Measurements from ENCODE around the gene CCNB2. TPM values are rescaled to one million over a fixed set of nuclear protein-coding genes. Genes with fewer than 3 reads are reported as not detected.

Gene CCNB2
- total and polyA plus RNA-seq, 2 donors (not counting 1 experiment from before 2014, with no cell fraction given), result 0.67 to 1.0 TPM

DNA sequence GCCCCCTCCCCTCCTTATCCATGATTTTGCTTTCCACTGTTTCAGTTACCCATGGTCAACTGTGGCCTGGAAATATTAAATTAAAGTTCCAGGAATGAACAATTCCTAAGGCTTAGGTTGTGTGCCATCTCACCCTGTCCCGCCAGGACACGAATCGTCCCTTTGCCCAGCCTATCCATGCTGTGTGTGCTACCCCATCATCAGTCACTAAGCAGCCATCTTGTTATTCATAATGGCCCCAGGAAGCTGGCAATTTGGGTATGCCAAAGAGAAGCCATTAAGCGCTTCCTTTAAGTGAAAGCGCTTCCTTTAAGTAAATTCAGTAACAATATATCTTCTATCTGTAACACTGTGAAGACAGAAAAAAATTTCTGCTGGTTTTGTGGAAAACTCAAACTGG lies 52.5 kb downstream of the CCNB2 start:
- Histone ChIP-seq H3K79me2 (ENCODE audit: control insufficient read depth, insufficient read depth, low read length) (peaks cover 3% of the 10 kb centered on the region), H4K20me1 (ENCODE audit: control insufficient read depth, insufficient read depth, low read length, poor library complexity, severe bottlenecking) (no peaks in the 10 kb centered on the region), H3K27me3 (replicated peaks in 1 of 4; ENCODE audit: control extremely low read depth in 1 of 4, control insufficient read depth in 3 of 4, insufficient read depth in 4 of 4, low read length in 3 of 4) (no peaks in the 10 kb centered on the region), H3K9me3 (ENCODE audit: control extremely low read depth in 1 of 3, control insufficient read depth in 2 of 3, insufficient read depth in 1 of 3, low read length in 2 of 3) (no peaks in the 10 kb centered on the region), H3K36me3 (replicated peaks in 1 of 2; ENCODE audit: control extremely low read depth in 1 of 2, control insufficient read depth in 1 of 2, extremely low read depth in 1 of 2, insufficient read depth in 2 of 2, low read length in 1 of 2) (peaks cover 0 to 67% of the 10 kb centered on the region in 2 experiments), H3K4me1 (ENCODE audit: control insufficient read depth in 2 of 2, insufficient read depth in 2 of 2, low read length in 2 of 2) (no peaks in the 10 kb centered on the region), H3K9ac (ENCODE audit: low read length) (no peak overlapping the region), H3K4me3 (ENCODE audit: control extremely low read depth in 1 of 5, extremely low read depth in 1 of 5, insufficient read depth in 1 of 5, low read depth in 2 of 5, low read length in 4 of 5) (no peak overlapping the region), H2AFZ (ENCODE audit: insufficient read depth, low read depth, low read length, poor library complexity, severe bottlenecking) (no peak overlapping the region), H3K4me2 (replicated peaks; ENCODE audit: low read depth, low read length, poor library complexity, severe bottlenecking) (no peak overlapping the region), H3K27ac (ENCODE audit: low read length in 2 of 2) (no peak overlapping the region)
- TF ChIP-seq EZH2 (IDR thresholded peaks at IDR 0.05; ENCODE audit: borderline replicate concordance, insufficient read depth, low read depth, low read length, poor library complexity, severe bottlenecking), result no peak
- TF ChIP-seq, protein P1, sequence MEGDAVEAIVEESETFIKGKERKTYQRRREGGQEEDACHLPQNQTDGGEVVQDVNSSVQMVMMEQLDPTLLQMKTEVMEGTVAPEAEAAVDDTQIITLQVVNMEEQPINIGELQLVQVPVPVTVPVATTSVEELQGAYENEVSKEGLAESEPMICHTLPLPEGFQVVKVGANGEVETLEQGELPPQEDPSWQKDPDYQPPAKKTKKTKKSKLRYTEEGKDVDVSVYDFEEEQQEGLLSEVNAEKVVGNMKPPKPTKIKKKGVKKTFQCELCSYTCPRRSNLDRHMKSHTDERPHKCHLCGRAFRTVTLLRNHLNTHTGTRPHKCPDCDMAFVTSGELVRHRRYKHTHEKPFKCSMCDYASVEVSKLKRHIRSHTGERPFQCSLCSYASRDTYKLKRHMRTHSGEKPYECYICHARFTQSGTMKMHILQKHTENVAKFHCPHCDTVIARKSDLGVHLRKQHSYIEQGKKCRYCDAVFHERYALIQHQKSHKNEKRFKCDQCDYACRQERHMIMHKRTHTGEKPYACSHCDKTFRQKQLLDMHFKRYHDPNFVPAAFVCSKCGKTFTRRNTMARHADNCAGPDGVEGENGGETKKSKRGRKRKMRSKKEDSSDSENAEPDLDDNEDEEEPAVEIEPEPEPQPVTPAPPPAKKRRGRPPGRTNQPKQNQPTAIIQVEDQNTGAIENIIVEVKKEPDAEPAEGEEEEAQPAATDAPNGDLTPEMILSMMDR (IDR thresholded peaks at IDR 0.05), result no peak
- H3K4me3 Mint-ChIP-seq, result no peak overlapping the region
- CTCF ChIA-PET, result interaction anchor here (1.1 kb wide), 1 partner anchor 372 kb away, joined by 3 read pairs; no protein-coding TSS in a partner anchor
- ATAC-seq (ENCODE audit: low read depth), result no peak
- POLR2A ChIA-PET, result no interaction called here
- no peaks in the 10 kb centered on the region for H3K4me1 Mint-ChIP-seq
- WGBS (ENCODE audit: insufficient coverage), result no CpG with 5 or more reads among the region's 5 CpGs
- intact Hi-C loops (cut with micrococcal nuclease), result no loop called here
- no peaks in the 10 kb centered on the region for H3K9me3 Mint-ChIP-seq (ENCODE audit: insufficient read depth)
- H3K27ac Mint-ChIP-seq, result no peak overlapping the region
- no peak for DNase-seq
- no peaks in the 10 kb centered on the region for H3K27me3 Mint-ChIP-seq

DNA sequence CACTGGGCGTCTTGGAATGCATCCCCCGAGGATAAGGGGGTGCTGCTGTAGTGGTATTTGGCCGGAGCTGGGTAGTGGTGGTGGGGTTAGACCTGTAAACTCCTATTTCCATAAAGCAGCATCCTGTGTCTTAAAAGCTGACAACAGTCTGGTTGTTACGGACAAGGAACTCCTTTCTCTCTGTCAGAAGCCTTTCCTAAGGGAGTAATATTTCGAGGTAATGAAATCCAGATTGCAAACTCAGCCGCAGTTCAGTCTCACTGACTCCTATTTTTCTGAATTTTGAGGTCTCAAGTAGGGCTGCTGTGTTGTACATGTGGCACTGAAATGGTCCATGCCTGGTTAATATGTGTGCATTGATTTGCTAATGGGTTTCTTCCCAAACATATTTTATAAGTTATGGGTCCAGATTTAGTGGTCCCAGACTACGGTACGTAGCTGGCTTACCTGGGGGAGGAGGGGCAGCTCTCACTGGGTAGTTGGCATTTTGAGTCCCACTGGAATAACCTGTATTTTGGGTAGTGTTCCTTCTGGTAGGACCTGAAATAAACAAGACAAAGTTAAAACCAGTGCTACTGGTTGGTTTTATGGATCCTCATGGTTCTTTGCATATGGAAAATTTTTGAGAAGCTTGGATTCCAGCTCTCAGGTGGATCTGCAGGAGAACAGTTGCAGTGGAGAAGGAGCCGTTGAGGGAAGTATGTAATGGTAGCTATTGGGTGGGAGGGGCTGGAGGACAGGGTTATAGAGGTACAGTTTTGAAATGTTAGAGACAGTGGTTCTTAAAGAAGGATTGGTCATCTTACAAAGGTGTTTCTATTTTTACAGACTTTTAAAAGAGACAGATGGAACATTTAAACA lies 53.1 kb downstream of the CCNB2 start:
- Histone ChIP-seq H3K4me3 (ENCODE audit: control extremely low read depth in 1 of 5, extremely low read depth in 1 of 5, insufficient read depth in 1 of 5, low read depth in 2 of 5, low read length in 4 of 5) (no peak overlapping the region), H3K9ac (ENCODE audit: low read length) (no peak overlapping the region), H2AFZ (ENCODE audit: insufficient read depth, low read depth, low read length, poor library complexity, severe bottlenecking) (no peak overlapping the region), H3K9me3 (ENCODE audit: control extremely low read depth in 1 of 3, control insufficient read depth in 2 of 3, insufficient read depth in 1 of 3, low read length in 2 of 3) (no peaks in the 10 kb centered on the region), H3K4me1 (ENCODE audit: control insufficient read depth in 2 of 2, insufficient read depth in 2 of 2, low read length in 2 of 2) (no peaks in the 10 kb centered on the region), H3K27me3 (replicated peaks in 1 of 4; ENCODE audit: control extremely low read depth in 1 of 4, control insufficient read depth in 3 of 4, insufficient read depth in 4 of 4, low read length in 3 of 4) (no peaks in the 10 kb centered on the region), H3K79me2 (ENCODE audit: control insufficient read depth, insufficient read depth, low read length) (peaks cover 3% of the 10 kb centered on the region), H3K4me2 (replicated peaks; ENCODE audit: low read depth, low read length, poor library complexity, severe bottlenecking) (no peak overlapping the region), H3K27ac (ENCODE audit: low read length in 2 of 2) (no peak overlapping the region), H3K36me3 (replicated peaks in 1 of 2; ENCODE audit: control extremely low read depth in 1 of 2, control insufficient read depth in 1 of 2, extremely low read depth in 1 of 2, insufficient read depth in 2 of 2, low read length in 1 of 2) (peaks cover 0 to 67% of the 10 kb centered on the region in 2 experiments), H4K20me1 (ENCODE audit: control insufficient read depth, insufficient read depth, low read length, poor library complexity, severe bottlenecking) (no peaks in the 10 kb centered on the region)
- DNase-seq (no peak), ATAC-seq (ENCODE audit: low read depth) (no peak)
- H3K9me3 Mint-ChIP-seq (ENCODE audit: insufficient read depth), result no peaks in the 10 kb centered on the region
- POLR2A ChIA-PET, result no interaction called here
- WGBS (ENCODE audit: insufficient coverage), result 98% methylated on average over 6 of the region's 9 CpGs
- intact Hi-C loops (cut with micrococcal nuclease), result no loop called here
- no peaks in the 10 kb centered on the region for H3K27me3 Mint-ChIP-seq
- H3K4me3 Mint-ChIP-seq, result no peak overlapping the region
- no peak for TF ChIP-seq EZH2 (IDR thresholded peaks at IDR 0.05; ENCODE audit: borderline replicate concordance, insufficient read depth, low read depth, low read length, poor library complexity, severe bottlenecking)
- TF ChIP-seq, protein P1 (IDR thresholded peaks at IDR 0.05), result no peak
- CTCF ChIA-PET, result interaction anchor here (1.1 kb wide), 1 partner anchor 371 kb away, joined by 3 read pairs; no protein-coding TSS in a partner anchor
- no peaks in the 10 kb centered on the region for H3K4me1 Mint-ChIP-seq
- H3K27ac Mint-ChIP-seq, result no peak overlapping the region

Measured in B cell (primary cell).